Nephron progenitor cell (in vitro differentiated cells): ENCODE data around the gene SAMD10.

ENCODE experiments used
- DNase-seq: peaks from one replicate; pipeline ENCODE4 v3.0.0; 2021
- H3K27ac Mint-ChIP-seq: 2 replicates; pipeline ENCODE4 v1.8.0; 2021; ENCODE audit warnings: mild to moderate bottlenecking, moderate library complexity, mixed read lengths
- H3K27me3 Mint-ChIP-seq: 2 replicates; pipeline ENCODE4 v1.8.0; 2021; ENCODE audit warnings: mild to moderate bottlenecking, low read depth, mixed read lengths; ENCODE audit not compliant: poor library complexity
- H3K36me3 Mint-ChIP-seq: 2 replicates; pipeline ENCODE4 v1.8.0; 2021; ENCODE audit warnings: low read depth, mixed read lengths
- H3K4me1 Mint-ChIP-seq: 2 replicates; pipeline ENCODE4 v1.8.0; 2021; ENCODE audit warnings: mixed read lengths
- H3K4me3 Mint-ChIP-seq: 2 replicates; pipeline ENCODE4 v1.8.0; 2021; ENCODE audit warnings: mild to moderate bottlenecking, moderate library complexity, mixed read lengths
- H3K9me3 Mint-ChIP-seq: 2 replicates; pipeline ENCODE4 v1.8.0; 2021; ENCODE audit warnings: mild to moderate bottlenecking, moderate library complexity, mixed read lengths
- CTCF ChIP-seq: fragments of 200-600 bp; sonication (generic); IDR thresholded peaks from 2 replicates; pipeline ENCODE4 v1.5.0; 2021; ENCODE audit warnings: antibody characterized with exemption

SAMD10 gene

DNA sequence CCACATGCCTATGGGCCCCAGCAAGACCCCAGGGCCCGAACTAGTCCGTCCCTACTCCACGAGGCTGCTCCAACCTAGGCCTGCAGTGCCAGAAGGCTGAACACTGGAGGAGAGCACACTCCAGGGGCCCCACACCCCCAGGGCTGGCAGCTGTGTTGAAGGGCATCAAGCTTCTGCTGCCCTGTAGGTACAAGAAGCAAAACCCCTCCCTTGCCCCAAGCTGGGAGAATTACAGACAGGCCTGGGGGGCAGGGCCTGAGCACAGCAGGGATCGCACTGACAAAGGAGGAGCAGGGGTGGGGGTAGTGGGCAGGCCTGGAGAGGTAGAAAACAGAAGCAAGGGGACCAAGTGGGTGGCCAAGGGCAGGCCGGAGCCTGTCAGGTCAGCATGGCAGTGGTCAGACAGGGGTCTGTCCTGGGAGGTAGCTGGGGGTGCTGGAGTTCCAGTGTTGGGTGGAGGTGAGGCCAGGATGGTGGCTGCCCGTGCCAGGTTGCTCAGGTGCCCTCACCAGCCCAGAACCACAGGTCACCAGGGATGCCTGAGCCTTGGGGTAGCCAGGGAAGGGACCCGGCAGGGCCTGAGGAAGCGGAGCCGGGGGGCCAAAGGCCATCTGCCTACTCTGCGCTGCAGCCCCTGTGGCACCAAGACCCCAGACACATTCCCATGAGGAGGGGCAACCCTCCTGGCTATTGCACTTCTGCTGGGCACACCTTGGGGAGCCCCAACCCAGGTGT lies 20.3 kb downstream of the SAMD10 start:
- Mint-ChIP-seq H3K4me3 (no peak overlapping the region), H3K27me3 (peaks cover 3% of the 10 kb centered on the region), H3K36me3 (peaks cover 5% of the 10 kb centered on the region), H3K9me3 (no peaks in the 10 kb centered on the region), H3K4me1 (peaks cover 32% of the 10 kb centered on the region), H3K27ac (no peak overlapping the region)
- no peak for TF ChIP-seq CTCF
- DNase-seq = no peak

- H3K4me1 Mint-ChIP-seq = peaks cover 38% of the 10 kb centered on the region
- TF ChIP-seq CTCF = no peak
- DNase-seq = no peak
- no peaks in the 10 kb centered on the region for H3K9me3 Mint-ChIP-seq
- H3K4me3 Mint-ChIP-seq = peak overlapping the region; percentile 44
- no peak overlapping the region for H3K27ac Mint-ChIP-seq
- H3K36me3 Mint-ChIP-seq = peaks cover 5% of the 10 kb centered on the region
- peaks cover 3% of the 10 kb centered on the region for H3K27me3 Mint-ChIP-seq
These were observed 21.0 kb downstream of the SAMD10 start for GRCh38 chr20:63958471-63958870.

DNA sequence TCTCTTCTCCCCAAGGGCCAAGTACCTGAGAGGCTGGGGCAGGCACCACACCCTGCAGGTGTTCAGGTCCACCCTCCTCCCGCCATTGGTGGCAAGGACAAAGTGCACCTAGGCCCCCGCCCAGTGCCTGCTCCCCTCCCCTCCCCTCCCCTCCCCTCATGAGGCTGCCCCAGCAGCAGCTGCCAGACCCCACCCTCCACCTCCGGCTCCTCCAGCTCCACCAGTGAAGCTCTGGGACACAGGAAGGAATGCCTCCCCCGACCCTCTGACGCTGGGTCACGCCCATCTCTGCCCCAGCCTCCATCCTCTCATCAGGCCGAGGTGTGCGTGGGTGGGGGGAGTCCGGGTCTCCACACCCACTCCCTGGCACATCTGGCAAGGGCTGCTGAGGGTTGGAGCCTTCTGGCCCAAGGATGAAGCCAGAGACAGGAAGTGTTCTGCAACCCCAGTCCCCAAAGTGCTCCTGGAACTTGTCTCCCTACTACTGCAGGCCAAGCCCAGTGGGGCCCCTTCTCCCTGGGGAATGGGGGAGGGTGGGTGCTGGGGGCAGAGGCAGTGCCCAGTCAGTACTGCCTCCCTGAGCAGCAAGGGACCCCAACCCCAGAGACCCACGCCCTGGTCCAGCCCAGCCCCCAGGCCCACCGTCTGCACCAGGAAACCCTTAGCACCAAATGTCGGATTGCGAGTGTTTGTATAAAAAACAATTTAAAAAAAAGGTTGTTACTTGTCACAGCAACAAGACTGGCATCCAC lies 21.6 kb downstream of the SAMD10 start:
- peak overlapping the region; percentile 80 for H3K4me3 Mint-ChIP-seq
- no peaks in the 10 kb centered on the region for H3K9me3 Mint-ChIP-seq
- peaks cover 41% of the 10 kb centered on the region for H3K4me1 Mint-ChIP-seq
- TF ChIP-seq CTCF = no peak
- no peak for DNase-seq
- H3K27me3 Mint-ChIP-seq = peaks cover 3% of the 10 kb centered on the region
- H3K27ac Mint-ChIP-seq = no peak overlapping the region
- peaks cover 3% of the 10 kb centered on the region for H3K36me3 Mint-ChIP-seq

DNA sequence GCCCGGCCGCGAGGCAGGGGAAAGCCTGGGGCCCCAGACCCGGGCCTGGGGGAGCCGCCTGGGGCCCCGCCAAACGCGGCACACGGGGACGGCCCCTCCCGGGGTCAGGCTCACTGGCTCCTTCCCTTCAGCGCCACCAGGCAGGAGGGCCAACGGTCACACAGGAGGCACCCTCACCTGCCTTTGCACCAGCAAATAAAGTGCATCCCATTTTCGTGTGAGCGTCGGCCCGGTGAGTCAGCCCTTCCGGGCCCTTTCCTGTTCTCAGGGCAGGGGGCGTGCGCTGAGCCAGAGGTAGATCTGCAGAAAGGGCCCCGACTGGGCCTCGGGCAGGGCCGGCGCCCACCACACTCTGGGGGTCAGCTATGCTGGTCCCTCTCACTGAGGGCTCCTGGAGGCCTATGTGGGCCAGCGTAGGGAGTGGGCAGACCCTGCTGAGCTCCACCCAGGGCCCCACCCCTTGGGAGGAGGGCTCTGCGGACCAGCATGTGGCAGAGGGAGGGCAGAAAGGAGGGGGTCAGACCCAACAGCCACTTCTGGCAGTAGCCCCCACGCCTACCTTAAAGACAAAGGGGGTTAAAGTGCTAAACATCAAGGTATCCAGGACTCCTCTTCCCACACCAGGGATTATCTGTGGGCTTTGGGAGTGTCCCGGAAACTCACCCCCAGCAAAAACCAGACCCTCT lies 22.3 kb downstream of the SAMD10 start:
- no peak overlapping the region for H3K27ac Mint-ChIP-seq
- no peak for TF ChIP-seq CTCF
- peak; percentile 69 for DNase-seq
- H3K9me3 Mint-ChIP-seq = no peaks in the 10 kb centered on the region
- peaks cover 3% of the 10 kb centered on the region for H3K27me3 Mint-ChIP-seq
- no peaks in the 10 kb centered on the region for H3K36me3 Mint-ChIP-seq
- H3K4me3 Mint-ChIP-seq = peak overlapping the region; percentile 80
- H3K4me1 Mint-ChIP-seq = peaks cover 41% of the 10 kb centered on the region

DNA sequence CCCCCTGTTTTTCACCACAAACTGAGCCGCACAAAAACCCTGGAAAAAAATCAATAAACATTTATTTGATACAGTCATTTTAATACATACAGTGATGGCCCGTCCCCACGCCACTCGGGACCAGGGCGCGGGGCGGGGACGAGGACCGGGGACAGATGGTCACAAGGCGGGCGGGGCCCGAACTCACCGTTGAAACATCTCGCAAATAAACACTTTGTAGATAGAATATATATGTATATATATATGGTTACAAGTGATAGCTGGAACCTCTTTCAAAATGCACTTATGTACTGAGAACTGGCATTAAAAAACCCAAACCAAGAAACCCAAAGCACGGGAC lies 22.8 kb downstream of the SAMD10 start:
- Mint-ChIP-seq H3K27me3 (peaks cover 2% of the 10 kb centered on the region), H3K27ac (no peak overlapping the region), H3K4me3 (peak overlapping the region; percentile 80), H3K36me3 (no peaks in the 10 kb centered on the region), H3K9me3 (no peaks in the 10 kb centered on the region), H3K4me1 (peaks cover 41% of the 10 kb centered on the region)
- DNase-seq = no peak
- no peak for TF ChIP-seq CTCF
